Astrocyte (in vitro differentiated cells and primary cell): ENCODE data around the gene GHRL. TPM values are rescaled to one million over a fixed set of nuclear protein-coding genes. Genes with fewer than 3 reads are reported as not detected.

Experiments used
- DNase-seq: peaks from one replicate; pipeline ENCODE4 v3.0.0-alpha.2; 2010; ENCODE audit warnings: low read depth
- FAIRE-seq: peaks from 2 replicates; lab custom pipeline; 2011; peaks lifted over from hg19 to GRCh38; lab: Jason Lieb, UNC
- H2AFZ ChIP-seq: 2 replicates; pipeline ENCODE4 v1.6.0; 2012; ENCODE audit warnings: low read depth, low read length, inconsistent platforms
- H3K27ac ChIP-seq: 2 replicates; pipeline ENCODE4 v1.5.1; 2011; ENCODE audit warnings: low read depth, low read length, inconsistent platforms
- H3K27me3 ChIP-seq: 2 replicates; pipeline ENCODE4 v1.6.0; 2011; ENCODE audit warnings: low read length, inconsistent platforms; ENCODE audit not compliant: insufficient read depth
- H3K36me3 ChIP-seq: 2 replicates; pipeline ENCODE4 v1.5.1; 2011; ENCODE audit warnings: low read length, inconsistent platforms; ENCODE audit not compliant: insufficient read depth
- H3K4me1 ChIP-seq: 2 replicates; pipeline ENCODE4 v1.5.1; 2011; ENCODE audit warnings: low read length, inconsistent platforms; ENCODE audit not compliant: insufficient read depth
- H3K4me2 ChIP-seq: 2 replicates; pipeline ENCODE4 v1.6.0; 2012; ENCODE audit warnings: low read length, inconsistent platforms
- H3K4me3 ChIP-seq: 2 replicates; pipeline ENCODE4 v1.5.1; 2011; ENCODE audit warnings: low read depth, mild to moderate bottlenecking, low read length, inconsistent platforms; ENCODE audit not compliant: insufficient read depth
- H3K79me2 ChIP-seq: 2 replicates; pipeline ENCODE4 v1.6.0; 2012; ENCODE audit warnings: mild to moderate bottlenecking, low read length, inconsistent platforms; ENCODE audit not compliant: insufficient read depth
- H3K9ac ChIP-seq: 2 replicates; pipeline ENCODE4 v1.6.0; 2012; ENCODE audit warnings: mild to moderate bottlenecking, low read length, inconsistent platforms
- H3K9me3 ChIP-seq: 2 replicates; pipeline ENCODE4 v1.5.1; 2012; ENCODE audit warnings: low read depth, mild to moderate bottlenecking, low read length, inconsistent platforms; ENCODE audit not compliant: insufficient read depth
- H4K20me1 ChIP-seq: 2 replicates; pipeline ENCODE4 v1.6.0; 2012; ENCODE audit warnings: low read length, inconsistent platforms; ENCODE audit not compliant: insufficient read depth
- H3K27ac Mint-ChIP-seq: one replicate; pipeline ENCODE4 v1.8.0; 2021; ENCODE audit warnings: mild to moderate bottlenecking, mixed read lengths; ENCODE audit not compliant: unreplicated experiment
- H3K27me3 Mint-ChIP-seq: one replicate; pipeline ENCODE4 v1.8.0; 2021; ENCODE audit warnings: low read depth, mixed read lengths; ENCODE audit not compliant: unreplicated experiment
- H3K36me3 Mint-ChIP-seq: one replicate; pipeline ENCODE4 v1.8.0; 2021; ENCODE audit warnings: low read depth, mixed read lengths; ENCODE audit not compliant: unreplicated experiment
- H3K4me1 Mint-ChIP-seq: one replicate; pipeline ENCODE4 v1.8.0; 2021; ENCODE audit warnings: low read depth, mixed read lengths; ENCODE audit not compliant: unreplicated experiment
- H3K4me3 Mint-ChIP-seq: one replicate; pipeline ENCODE4 v1.8.0; 2021; ENCODE audit warnings: mild to moderate bottlenecking, moderate library complexity, mixed read lengths; ENCODE audit not compliant: unreplicated experiment
- H3K9me3 Mint-ChIP-seq: one replicate; pipeline ENCODE4 v1.8.0; 2021; ENCODE audit warnings: mild to moderate bottlenecking, mixed read lengths; ENCODE audit not compliant: unreplicated experiment
- EZH2 ChIP-seq: IDR thresholded peaks from 2 replicates; pipeline ENCODE4 v1.6.1; 2012; ENCODE audit warnings: mild to moderate bottlenecking, low read length, inconsistent platforms; ENCODE audit not compliant: insufficient read depth
- total RNA-seq: library from RNA; stranded (reverse); gene quantifications from 2 replicates; pipeline ENCODE4 v1.2.1, GENCODE V29; 2021
- TF ChIP-seq, protein P1 (sequence below): IDR thresholded peaks from 2 replicates; pipeline ENCODE4 v1.5.1; 2011; ENCODE audit warnings: low read depth, mild to moderate bottlenecking, inconsistent platforms, low read length, moderate library complexity; ENCODE audit not compliant: insufficient read depth

Gene GHRL
- total RNA-seq, 1 donor from 2014 or later, result not detected

GRCh38 chr3:10285272-10286132, 7.2 kb downstream of the GHRL start:
- no peak for TF ChIP-seq EZH2
- TF ChIP-seq, protein P1, sequence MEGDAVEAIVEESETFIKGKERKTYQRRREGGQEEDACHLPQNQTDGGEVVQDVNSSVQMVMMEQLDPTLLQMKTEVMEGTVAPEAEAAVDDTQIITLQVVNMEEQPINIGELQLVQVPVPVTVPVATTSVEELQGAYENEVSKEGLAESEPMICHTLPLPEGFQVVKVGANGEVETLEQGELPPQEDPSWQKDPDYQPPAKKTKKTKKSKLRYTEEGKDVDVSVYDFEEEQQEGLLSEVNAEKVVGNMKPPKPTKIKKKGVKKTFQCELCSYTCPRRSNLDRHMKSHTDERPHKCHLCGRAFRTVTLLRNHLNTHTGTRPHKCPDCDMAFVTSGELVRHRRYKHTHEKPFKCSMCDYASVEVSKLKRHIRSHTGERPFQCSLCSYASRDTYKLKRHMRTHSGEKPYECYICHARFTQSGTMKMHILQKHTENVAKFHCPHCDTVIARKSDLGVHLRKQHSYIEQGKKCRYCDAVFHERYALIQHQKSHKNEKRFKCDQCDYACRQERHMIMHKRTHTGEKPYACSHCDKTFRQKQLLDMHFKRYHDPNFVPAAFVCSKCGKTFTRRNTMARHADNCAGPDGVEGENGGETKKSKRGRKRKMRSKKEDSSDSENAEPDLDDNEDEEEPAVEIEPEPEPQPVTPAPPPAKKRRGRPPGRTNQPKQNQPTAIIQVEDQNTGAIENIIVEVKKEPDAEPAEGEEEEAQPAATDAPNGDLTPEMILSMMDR, result no peak
- no peak overlapping the region for H3K27ac Mint-ChIP-seq

DNA sequence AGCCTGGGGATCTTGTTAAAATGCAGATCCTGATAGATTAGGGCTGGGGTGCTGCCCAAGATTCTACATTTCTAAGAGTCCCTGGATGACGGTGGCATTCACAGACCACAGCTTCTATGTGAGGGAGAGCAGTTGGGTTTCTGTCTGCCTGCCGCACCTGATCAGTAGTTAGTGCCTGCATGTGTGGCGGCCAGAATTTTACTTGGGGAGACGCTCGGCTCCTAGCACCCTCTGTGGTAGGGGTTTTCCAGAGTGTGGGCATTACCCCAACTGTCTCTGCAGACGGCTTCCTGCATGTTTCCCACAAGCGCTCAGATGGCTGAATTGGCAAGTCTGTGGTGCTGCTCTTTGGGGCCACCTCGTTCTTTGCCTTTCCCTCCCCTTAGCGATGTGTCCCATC, 8.3 kb downstream of the GHRL start:
- Histone ChIP-seq H3K36me3 (peaks cover 22% of the 10 kb centered on the region), H3K27me3 (no peaks in the 10 kb centered on the region), H3K4me2 (no peak overlapping the region), H3K9me3 (no peaks in the 10 kb centered on the region), H3K27ac (no peak overlapping the region), H3K9ac (no peak overlapping the region), H3K4me3 (no peak overlapping the region), H4K20me1 (peaks cover 10% of the 10 kb centered on the region), H3K79me2 (no peaks in the 10 kb centered on the region), H3K4me1 (peaks cover 16% of the 10 kb centered on the region), H2AFZ (no peak overlapping the region)
- H3K9me3 Mint-ChIP-seq, result no peaks in the 10 kb centered on the region
- DNase-seq, result no peak
- FAIRE-seq, result no peak
- peaks cover 31% of the 10 kb centered on the region for H3K4me1 Mint-ChIP-seq
- TF ChIP-seq EZH2, result no peak
- TF ChIP-seq, protein P1, result no peak
- no peaks in the 10 kb centered on the region for H3K27me3 Mint-ChIP-seq
- H3K4me3 Mint-ChIP-seq, result no peak overlapping the region
- H3K27ac Mint-ChIP-seq, result peak overlapping the region; percentile 53
- peaks cover 24% of the 10 kb centered on the region for H3K36me3 Mint-ChIP-seq

More at GRCh38 chr3:10285272-10286132, 7.2 kb downstream of the GHRL start:
- H2AFZ ChIP-seq, result no peak overlapping the region
- no peak for FAIRE-seq
- peaks cover 16% of the 10 kb centered on the region for H3K4me1 ChIP-seq
- H3K9me3 ChIP-seq, result no peaks in the 10 kb centered on the region
- no peak overlapping the region for H3K4me3 ChIP-seq
- no peaks in the 10 kb centered on the region for H3K27me3 Mint-ChIP-seq
- peaks cover 18% of the 10 kb centered on the region for H3K36me3 ChIP-seq
- peaks cover 21% of the 10 kb centered on the region for H3K36me3 Mint-ChIP-seq
- no peaks in the 10 kb centered on the region for H3K27me3 ChIP-seq
- peak overlapping the region; percentile 2 for H3K4me3 Mint-ChIP-seq
- peak; percentile 37 for DNase-seq
- H4K20me1 ChIP-seq, result peaks cover 4% of the 10 kb centered on the region
- peaks cover 31% of the 10 kb centered on the region for H3K4me1 Mint-ChIP-seq
- no peak overlapping the region for H3K9ac ChIP-seq
- H3K79me2 ChIP-seq, result no peaks in the 10 kb centered on the region
- H3K4me2 ChIP-seq, result no peak overlapping the region
- H3K9me3 Mint-ChIP-seq, result no peaks in the 10 kb centered on the region
- H3K27ac ChIP-seq, result no peak overlapping the region

GRCh38 chr3:10283638-10284037, 9.1 kb downstream of the GHRL start:
- no peaks in the 10 kb centered on the region for H3K9me3 ChIP-seq
- no peak overlapping the region for H3K9ac ChIP-seq
- TF ChIP-seq, protein P1, result no peak
- TF ChIP-seq EZH2, result no peak
- H2AFZ ChIP-seq, result no peak overlapping the region
- Mint-ChIP-seq H3K9me3 (no peaks in the 10 kb centered on the region), H3K4me3 (no peak overlapping the region), H3K4me1 (peaks cover 31% of the 10 kb centered on the region), H3K27me3 (no peaks in the 10 kb centered on the region), H3K27ac (no peak overlapping the region), H3K36me3 (peaks cover 26% of the 10 kb centered on the region)
- no peak overlapping the region for H3K4me2 ChIP-seq
- H3K36me3 ChIP-seq, result peaks cover 22% of the 10 kb centered on the region
- H4K20me1 ChIP-seq, result peaks cover 12% of the 10 kb centered on the region
- H3K79me2 ChIP-seq, result no peaks in the 10 kb centered on the region
- H3K4me1 ChIP-seq, result peaks cover 16% of the 10 kb centered on the region
- H3K27ac ChIP-seq, result no peak overlapping the region
- no peak for FAIRE-seq
- H3K4me3 ChIP-seq, result no peak overlapping the region
- DNase-seq, result no peak
- H3K27me3 ChIP-seq, result no peaks in the 10 kb centered on the region
